Hepatocyte (in vitro differentiated cells): ENCODE data around the gene TAF4.
"Not testable (repeated sequence)": the region's sequence is repeated elsewhere in the genome, so short reads cannot be mapped to it uniquely, and the experiment has no call there.

Source experiments
- EZH2 ChIP-seq: fragments of 200-600 bp; sonication (generic); IDR thresholded peaks from 2 replicates; pipeline ENCODE4 v1.6.1; 2016; ENCODE audit warnings: antibody characterized with exemption, mild to moderate bottlenecking, borderline replicate concordance
- TF ChIP-seq, protein P1 (sequence below): fragments of 200-600 bp; sonication (generic); IDR thresholded peaks from 2 replicates; pipeline ENCODE4 v1.5.1; 2016; ENCODE audit warnings: antibody characterized with exemption, mild to moderate bottlenecking; ENCODE audit not compliant: poor library complexity

DNA sequence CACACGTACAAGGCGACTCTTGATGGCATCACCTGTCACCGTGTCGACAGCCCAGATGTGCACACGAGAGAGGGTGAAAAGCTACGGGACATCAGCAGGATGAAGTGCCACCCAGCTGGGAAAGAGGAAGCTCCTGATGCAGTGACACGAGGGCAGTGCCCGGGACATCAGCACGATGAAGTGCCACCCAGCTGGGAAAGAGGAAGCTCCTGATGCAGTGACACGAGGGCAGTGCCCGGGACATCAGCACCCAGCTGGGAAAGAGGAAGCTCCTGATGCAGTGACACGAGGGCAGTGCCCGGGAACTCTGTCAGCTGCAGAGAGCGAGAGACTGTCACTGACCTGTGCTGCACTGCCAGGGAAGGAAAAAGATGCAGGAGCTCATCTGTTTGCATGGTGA is 81.2 kb downstream of the TAF4 start:
- TF ChIP-seq, protein P1, sequence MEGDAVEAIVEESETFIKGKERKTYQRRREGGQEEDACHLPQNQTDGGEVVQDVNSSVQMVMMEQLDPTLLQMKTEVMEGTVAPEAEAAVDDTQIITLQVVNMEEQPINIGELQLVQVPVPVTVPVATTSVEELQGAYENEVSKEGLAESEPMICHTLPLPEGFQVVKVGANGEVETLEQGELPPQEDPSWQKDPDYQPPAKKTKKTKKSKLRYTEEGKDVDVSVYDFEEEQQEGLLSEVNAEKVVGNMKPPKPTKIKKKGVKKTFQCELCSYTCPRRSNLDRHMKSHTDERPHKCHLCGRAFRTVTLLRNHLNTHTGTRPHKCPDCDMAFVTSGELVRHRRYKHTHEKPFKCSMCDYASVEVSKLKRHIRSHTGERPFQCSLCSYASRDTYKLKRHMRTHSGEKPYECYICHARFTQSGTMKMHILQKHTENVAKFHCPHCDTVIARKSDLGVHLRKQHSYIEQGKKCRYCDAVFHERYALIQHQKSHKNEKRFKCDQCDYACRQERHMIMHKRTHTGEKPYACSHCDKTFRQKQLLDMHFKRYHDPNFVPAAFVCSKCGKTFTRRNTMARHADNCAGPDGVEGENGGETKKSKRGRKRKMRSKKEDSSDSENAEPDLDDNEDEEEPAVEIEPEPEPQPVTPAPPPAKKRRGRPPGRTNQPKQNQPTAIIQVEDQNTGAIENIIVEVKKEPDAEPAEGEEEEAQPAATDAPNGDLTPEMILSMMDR, result not testable (repeated sequence)
- not testable (repeated sequence) for TF ChIP-seq EZH2
